ENCODE data around the gene CCDC141. TPM values are rescaled to one million over a fixed set of nuclear protein-coding genes. Genes with fewer than 3 reads are reported as not detected.

Gene CCDC141
- total and polyA plus RNA-seq, 11 donors: 10.6 to 258 (median 137) TPM

GRCh38 chr2:178914259-178914849, 135.6 kb downstream of the CCDC141 start:
- Histone ChIP-seq H3K27me3 (no peaks in the 10 kb centered on the region), H3K9me3 (no peaks in the 10 kb centered on the region), H3K36me3 (peaks cover 0 to 29% (median 4%) of the 10 kb centered on the region in 9 donors), H3K27ac (no peak overlapping the region), H3K4me3 (no peak overlapping the region), H3K4me1 (peaks cover 0 to 29% (median 5%) of the 10 kb centered on the region in 12 donors)
- intact Hi-C loops (cut with DNase I): loop anchor here in 8 of 10 donors (1.0 to 10.0 kb wide), 7 partner anchors 22 to 210 kb away; no protein-coding TSS in a partner anchor
- no peak for TF ChIP-seq POLR2A (IDR thresholded peaks at IDR 0.05)
- TF ChIP-seq, protein P1, sequence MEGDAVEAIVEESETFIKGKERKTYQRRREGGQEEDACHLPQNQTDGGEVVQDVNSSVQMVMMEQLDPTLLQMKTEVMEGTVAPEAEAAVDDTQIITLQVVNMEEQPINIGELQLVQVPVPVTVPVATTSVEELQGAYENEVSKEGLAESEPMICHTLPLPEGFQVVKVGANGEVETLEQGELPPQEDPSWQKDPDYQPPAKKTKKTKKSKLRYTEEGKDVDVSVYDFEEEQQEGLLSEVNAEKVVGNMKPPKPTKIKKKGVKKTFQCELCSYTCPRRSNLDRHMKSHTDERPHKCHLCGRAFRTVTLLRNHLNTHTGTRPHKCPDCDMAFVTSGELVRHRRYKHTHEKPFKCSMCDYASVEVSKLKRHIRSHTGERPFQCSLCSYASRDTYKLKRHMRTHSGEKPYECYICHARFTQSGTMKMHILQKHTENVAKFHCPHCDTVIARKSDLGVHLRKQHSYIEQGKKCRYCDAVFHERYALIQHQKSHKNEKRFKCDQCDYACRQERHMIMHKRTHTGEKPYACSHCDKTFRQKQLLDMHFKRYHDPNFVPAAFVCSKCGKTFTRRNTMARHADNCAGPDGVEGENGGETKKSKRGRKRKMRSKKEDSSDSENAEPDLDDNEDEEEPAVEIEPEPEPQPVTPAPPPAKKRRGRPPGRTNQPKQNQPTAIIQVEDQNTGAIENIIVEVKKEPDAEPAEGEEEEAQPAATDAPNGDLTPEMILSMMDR (IDR thresholded peaks at IDR 0.05): peak; percentile 78 to 94 (median 87)
- ATAC-seq (peak; percentile 41 to 89 (median 86)), DNase-seq (peak; percentile 77 to 88 (median 80))
- WGBS, 4 donors: 22 to 28% (median 26%) methylated on average over 4 of the region's 4 CpGs

GRCh38 chr2:178913049-178913441, 136.9 kb downstream of the CCDC141 start:
- WGBS, 4 donors: 90 to 96% (median 94%) methylated on average over 1 of the region's 1 CpG
- H3K27ac ChIP-seq: no peak overlapping the region
- DNase-seq (no peak), ATAC-seq (no peak)
- TF ChIP-seq, protein P1 (IDR thresholded peaks at IDR 0.05): no peak
- no peak for TF ChIP-seq POLR2A (IDR thresholded peaks at IDR 0.05)
- H3K4me1 ChIP-seq: peaks cover 0 to 30% (median 5%) of the 10 kb centered on the region in 12 donors
- peaks cover 0 to 22% (median 4%) of the 10 kb centered on the region in 9 donors for H3K36me3 ChIP-seq
- intact Hi-C loops (cut with DNase I): loop anchor here in 5 of 10 donors (2.0 to 10.0 kb wide), 4 partner anchors 112 to 212 kb away; no protein-coding TSS in a partner anchor
- no peaks in the 10 kb centered on the region for H3K27me3 ChIP-seq
- no peaks in the 10 kb centered on the region for H3K9me3 ChIP-seq
- H3K4me3 ChIP-seq: no peak overlapping the region

- intact Hi-C loops (cut with DNase I): loop anchor here in 5 of 10 donors (2.0 to 10.0 kb wide), 4 partner anchors 112 to 212 kb away; no protein-coding TSS in a partner anchor
- no peak overlapping the region for H3K4me3 ChIP-seq
- DNase-seq (no peak), ATAC-seq (no peak)
- H3K9me3 ChIP-seq: no peaks in the 10 kb centered on the region
- H3K27me3 ChIP-seq: no peaks in the 10 kb centered on the region
- TF ChIP-seq, protein P1 (IDR thresholded peaks at IDR 0.05): no peak
- no peak for TF ChIP-seq POLR2A (IDR thresholded peaks at IDR 0.05)
- peaks cover 0 to 16% (median under 1%) of the 10 kb centered on the region in 9 donors for H3K36me3 ChIP-seq
- H3K4me1 ChIP-seq: peaks cover 0 to 30% (median 5%) of the 10 kb centered on the region in 12 donors
- 87 to 96% (median 95%) methylated on average over 2 of the region's 2 CpGs for WGBS, 4 donors
- H3K27ac ChIP-seq: no peak overlapping the region
Measured at GRCh38 chr2:178912416-178913048, 137.4 kb downstream of the CCDC141 start.

DNA sequence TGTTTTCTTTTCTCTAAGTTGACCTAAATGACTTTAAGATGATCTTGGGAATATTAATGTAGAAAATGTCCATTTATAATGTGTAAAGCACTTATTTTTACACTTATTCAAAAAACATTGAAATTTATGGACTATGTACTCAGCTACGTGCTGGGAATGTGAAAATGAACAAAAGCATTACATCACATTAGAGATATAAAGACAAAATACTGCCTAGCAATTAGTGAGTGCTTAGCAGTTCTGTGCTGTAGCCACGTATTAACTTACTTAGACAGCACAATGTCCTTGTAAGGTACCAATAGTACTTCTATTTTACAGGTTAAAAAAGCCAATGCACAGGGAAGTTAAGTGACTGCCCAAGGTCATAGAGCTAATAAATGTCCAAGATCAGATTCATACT, 138.9 kb downstream of the CCDC141 start:
- no peak overlapping the region for H3K4me3 ChIP-seq
- H3K36me3 ChIP-seq: peaks cover 0 to 9% (median 0%) of the 10 kb centered on the region in 9 donors
- TF ChIP-seq, protein P1 (IDR thresholded peaks at IDR 0.05): no peak
- TF ChIP-seq POLR2A (IDR thresholded peaks at IDR 0.05): no peak
- no peak for DNase-seq
- no peaks in the 10 kb centered on the region for H3K27me3 ChIP-seq
- peaks cover 0 to 30% (median 5%) of the 10 kb centered on the region in 12 donors for H3K4me1 ChIP-seq
- H3K9me3 ChIP-seq: no peaks in the 10 kb centered on the region
- H3K27ac ChIP-seq: peak overlapping the region in 4 of 12 donors; percentile 53 to 67 (median 58)
- ATAC-seq: no peak
- 44 to 59% (median 57%) methylated on average over 2 of the region's 2 CpGs for WGBS, 4 donors
- intact Hi-C loops (cut with DNase I): loop anchor here in 3 of 10 donors (5.0 to 10.0 kb wide), 2 partner anchors 114 to 214 kb away; no protein-coding TSS in a partner anchor
